CD14-positive monocyte (primary cell): ENCODE results near the gene PITPNC1. TPM values are rescaled to one million over a fixed set of nuclear protein-coding genes. Genes with fewer than 3 reads are reported as not detected.
A peak's percentile ranks its signal among the peaks of the same experiment; 100 is the strongest.

Experiments used
- DNase-seq, 3 donors: peaks; one replicate each; pipeline ENCODE4 v3.0.0-alpha.2; 2011 to 2022
- H2AFZ ChIP-seq: 2 replicates; pipeline ENCODE4 v1.6.0; 2012; ENCODE audit warnings: mild to moderate bottlenecking, low read depth, low read length, inconsistent platforms; ENCODE audit not compliant: insufficient read depth, poor library complexity, severe bottlenecking
- H3K27ac ChIP-seq, 2 donors: 1 replicate in 1 of 2; 2 replicates in 1 of 2; pipeline ENCODE4 v1.5.1; 2012 to 2013; ENCODE audit warnings: low read length in 2 of 2, control low read depth in 1 of 2, inconsistent platforms in 1 of 2, low read depth in 1 of 2, mild to moderate bottlenecking in 1 of 2
- H3K27me3 ChIP-seq, 2 donors: one replicate each; pipeline versions ENCODE4 v1.6.0 to v1.6.1; 2011 to 2013; ENCODE audit warnings: low read length in 2 of 2; ENCODE audit not compliant: control insufficient read depth in 2 of 2, insufficient read depth in 2 of 2
- H3K36me3 ChIP-seq, 2 donors: replicated peaks in 1 of 2; 1 replicate in 1 of 2; 2 replicates in 1 of 2; pipeline versions ENCODE4 v1.5.1 to v1.6.1; 2012 to 2013; ENCODE audit warnings: low read length in 2 of 2, control low read depth in 1 of 2, inconsistent platforms in 1 of 2, mild to moderate bottlenecking in 1 of 2; ENCODE audit not compliant: insufficient read depth in 2 of 2, control insufficient read depth in 1 of 2
- H3K4me1 ChIP-seq, 2 donors: 1 replicate in 1 of 2; 2 replicates in 1 of 2; pipeline versions ENCODE4 v1.5.1 to v1.6.1; 2012 to 2013; ENCODE audit warnings: low read length in 2 of 2, control low read depth in 1 of 2, inconsistent platforms in 1 of 2, mild to moderate bottlenecking in 1 of 2, moderate library complexity in 1 of 2; ENCODE audit not compliant: insufficient read depth in 2 of 2, control insufficient read depth in 1 of 2
- H3K4me2 ChIP-seq: replicated peaks from 2 replicates; pipeline ENCODE3; 2012; ENCODE audit warnings: low read length, moderate library complexity, mild to moderate bottlenecking; ENCODE audit not compliant: poor library complexity, severe bottlenecking; ENCODE audit errors: extremely low read depth
- H3K4me3 ChIP-seq, 3 experiments: fragments of 200-600 bp in 1 of 3; sonication (generic) in 1 of 3; replicated peaks in 1 of 3; 1 replicate in 2 of 3; 2 replicates in 1 of 3; pipeline ENCODE4 v1.5.1; 2011 to 2013; ENCODE audit warnings: low read length in 3 of 3, mild to moderate bottlenecking in 3 of 3, control low read depth in 2 of 3, low read depth in 2 of 3, inconsistent platforms in 1 of 3, moderate library complexity in 1 of 3
- H3K79me2 ChIP-seq: 2 replicates; pipeline ENCODE4 v1.6.0; 2012; ENCODE audit warnings: mild to moderate bottlenecking, control low read depth, inconsistent platforms, low read length, moderate library complexity; ENCODE audit not compliant: insufficient read depth
- H3K9ac ChIP-seq: 2 replicates; pipeline ENCODE4 v1.6.0; 2017; ENCODE audit warnings: low read length, mild to moderate bottlenecking; ENCODE audit not compliant: insufficient read depth, poor library complexity, severe bottlenecking
- H3K9me3 ChIP-seq, 2 donors: replicated peaks in 1 of 2; 1 replicate in 1 of 2; 2 replicates in 1 of 2; pipeline versions ENCODE4 v1.5.1 to v1.6.1; 2012 to 2013; ENCODE audit warnings: low read length in 2 of 2, control low read depth in 1 of 2; ENCODE audit not compliant: control insufficient read depth in 1 of 2, insufficient read depth in 1 of 2
- H4K20me1 ChIP-seq: 2 replicates; pipeline ENCODE4 v1.6.0; 2012; ENCODE audit warnings: mild to moderate bottlenecking, low read length, control low read depth, moderate library complexity; ENCODE audit not compliant: insufficient read depth
- H3K27ac Mint-ChIP-seq, 7 donors: one replicate each; pipeline ENCODE4 v1.8.0; 2020; ENCODE audit warnings: mild to moderate bottlenecking in 7 of 7, mixed read lengths in 7 of 7, moderate library complexity in 6 of 7, inconsistent platforms in 2 of 7
- H3K27me3 Mint-ChIP-seq, 3 donors: one replicate each; pipeline ENCODE4 v1.8.0; 2021 to 2022; ENCODE audit warnings: low read depth in 3 of 3, mild to moderate bottlenecking in 3 of 3, mixed read lengths in 3 of 3, moderate library complexity in 3 of 3, inconsistent platforms in 1 of 3
- H3K36me3 Mint-ChIP-seq, 2 donors: one replicate each; pipeline ENCODE4 v1.8.0; 2020; ENCODE audit warnings: mixed read lengths in 2 of 2, inconsistent platforms in 1 of 2, mild to moderate bottlenecking in 1 of 2
- H3K4me1 Mint-ChIP-seq: one replicate; pipeline ENCODE4 v1.8.0; 2020; ENCODE audit warnings: mild to moderate bottlenecking, mixed read lengths
- H3K4me3 Mint-ChIP-seq, 2 donors: one replicate each; pipeline ENCODE4 v1.8.0; 2020; ENCODE audit warnings: mild to moderate bottlenecking in 2 of 2, mixed read lengths in 2 of 2, moderate library complexity in 1 of 2
- H3K9me3 Mint-ChIP-seq, 7 donors: one replicate each; pipeline ENCODE4 v1.8.0; 2020 to 2022; ENCODE audit warnings: mixed read lengths in 7 of 7, mild to moderate bottlenecking in 6 of 7, moderate library complexity in 6 of 7, inconsistent platforms in 2 of 7
- WGBS: methylation state at CpG from one replicate; pipeline ENCODE4 v1.1.5; 2013; ENCODE audit warnings: missing lambda C conversion rate; ENCODE audit not compliant: insufficient coverage; 5-methylcytosine and 5-hydroxymethylcytosine counted together
- intact Hi-C, 2 donors: fragments of 100-400 bp; cut with micrococcal nuclease; formaldehyde crosslinking; loops; one replicate each; pipeline versions ENCODE4 v1.15.0 to v1.15.1; 2023
- polyA plus RNA-seq, 3 donors: library from polyadenylated mRNA; depleted of rRNA in 1 of 3; unstranded in 2 of 3; stranded (reverse) in 1 of 3; fragments of 300-500 nt in 2 of 3; fragments of >200 nt in 1 of 3; fragmentation: Illumina TruSeq in 2 of 3; gene quantifications; 1 replicate in 2 of 3; 2 replicates in 1 of 3; pipeline ENCODE4 v1.2.3, GENCODE V29; 2012 to 2021
- TF ChIP-seq, protein P1 (sequence below): fragments of 200-600 bp; IDR thresholded peaks from one replicate; pipeline ENCODE4 v1.8.0; 2022; ENCODE audit warnings: antibody characterized with exemption, mild to moderate bottlenecking

The PITPNC1 gene
- polyA plus RNA-seq, 3 donors: 18.5 to 31.0 (median 21.7) TPM

DNA sequence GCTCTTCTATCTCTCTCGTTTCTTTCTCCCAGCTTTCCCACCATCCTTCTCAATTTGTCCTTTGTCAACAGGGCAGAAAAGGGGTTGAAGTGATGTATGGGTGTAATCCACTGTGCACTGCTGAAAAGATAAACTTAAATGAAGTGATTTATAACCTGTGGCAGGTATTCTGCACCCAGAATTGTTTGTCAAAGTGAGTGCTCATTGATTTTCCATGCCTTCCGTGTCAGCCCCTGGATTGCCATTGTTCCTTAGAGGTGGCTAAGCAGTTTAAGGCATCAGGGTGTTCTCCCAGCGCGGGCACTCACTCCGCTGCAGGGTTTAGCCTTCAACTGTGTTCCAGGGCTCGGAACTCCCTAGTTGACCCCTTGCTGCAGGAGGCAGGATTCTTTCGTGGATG lies 82.9 kb downstream of the PITPNC1 start:
- intact Hi-C loops: no loop called here
- Histone ChIP-seq H4K20me1 (peaks cover 16% of the 10 kb centered on the region), H3K9ac (no peak overlapping the region), H3K4me3 (no peak overlapping the region), H3K79me2 (no peaks in the 10 kb centered on the region), H3K36me3 (no peaks in the 10 kb centered on the region), H3K4me1 (peaks cover 0 to 2% of the 10 kb centered on the region in 2 donors), H3K27ac (no peak overlapping the region), H3K27me3 (no peaks in the 10 kb centered on the region), H3K9me3 (peaks cover 0 to 5% of the 10 kb centered on the region in 2 donors), H2AFZ (no peak overlapping the region), H3K4me2 (no peak overlapping the region)
- peak overlapping the region in 1 of 7 donors; percentile 4 for H3K27ac Mint-ChIP-seq
- H3K36me3 Mint-ChIP-seq: peaks cover 7 to 8% of the 10 kb centered on the region in 2 donors
- H3K27me3 Mint-ChIP-seq: peaks cover 0 to 2% (median 0%) of the 10 kb centered on the region in 3 donors
- TF ChIP-seq, protein P1, sequence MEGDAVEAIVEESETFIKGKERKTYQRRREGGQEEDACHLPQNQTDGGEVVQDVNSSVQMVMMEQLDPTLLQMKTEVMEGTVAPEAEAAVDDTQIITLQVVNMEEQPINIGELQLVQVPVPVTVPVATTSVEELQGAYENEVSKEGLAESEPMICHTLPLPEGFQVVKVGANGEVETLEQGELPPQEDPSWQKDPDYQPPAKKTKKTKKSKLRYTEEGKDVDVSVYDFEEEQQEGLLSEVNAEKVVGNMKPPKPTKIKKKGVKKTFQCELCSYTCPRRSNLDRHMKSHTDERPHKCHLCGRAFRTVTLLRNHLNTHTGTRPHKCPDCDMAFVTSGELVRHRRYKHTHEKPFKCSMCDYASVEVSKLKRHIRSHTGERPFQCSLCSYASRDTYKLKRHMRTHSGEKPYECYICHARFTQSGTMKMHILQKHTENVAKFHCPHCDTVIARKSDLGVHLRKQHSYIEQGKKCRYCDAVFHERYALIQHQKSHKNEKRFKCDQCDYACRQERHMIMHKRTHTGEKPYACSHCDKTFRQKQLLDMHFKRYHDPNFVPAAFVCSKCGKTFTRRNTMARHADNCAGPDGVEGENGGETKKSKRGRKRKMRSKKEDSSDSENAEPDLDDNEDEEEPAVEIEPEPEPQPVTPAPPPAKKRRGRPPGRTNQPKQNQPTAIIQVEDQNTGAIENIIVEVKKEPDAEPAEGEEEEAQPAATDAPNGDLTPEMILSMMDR: no peak
- no peak for DNase-seq
- peaks cover 3 to 11% (median 7%) of the 10 kb centered on the region in 7 donors for H3K9me3 Mint-ChIP-seq
- H3K4me1 Mint-ChIP-seq: peaks cover 18% of the 10 kb centered on the region
- 98% methylated on average over 6 of the region's 7 CpGs for WGBS
- no peak overlapping the region for H3K4me3 Mint-ChIP-seq

DNA sequence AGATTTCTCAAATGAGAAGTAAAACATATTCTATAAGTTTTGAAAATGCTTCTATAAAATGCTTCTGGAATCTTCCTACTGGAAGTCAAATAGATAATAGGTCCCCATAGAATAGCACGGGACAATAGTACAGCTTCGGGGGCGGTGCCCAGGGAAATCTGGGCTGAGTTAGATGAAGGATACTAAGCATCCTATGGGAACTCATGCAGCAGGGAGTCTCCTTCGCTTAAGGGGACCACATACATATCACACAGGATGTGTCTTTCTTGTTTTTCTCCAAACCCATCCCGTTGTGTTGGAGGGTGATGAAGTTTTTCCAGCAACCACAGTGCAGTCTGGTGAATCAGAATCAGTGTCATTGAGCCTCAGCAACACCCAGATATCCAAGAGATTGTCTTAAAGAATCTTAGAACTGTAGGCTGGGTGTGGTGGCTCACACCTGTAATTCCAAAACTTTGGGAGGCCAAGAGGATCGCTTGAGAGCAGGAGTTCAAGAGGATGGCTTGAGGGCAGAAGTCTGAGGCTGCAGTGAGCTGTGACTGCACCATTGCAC lies 84.2 kb downstream of the PITPNC1 start:
- Histone ChIP-seq H3K4me2 (no peak overlapping the region), H3K36me3 (no peaks in the 10 kb centered on the region), H4K20me1 (peaks cover 23% of the 10 kb centered on the region), H3K9ac (no peak overlapping the region), H3K4me1 (peaks cover 0 to 2% of the 10 kb centered on the region in 2 donors), H3K9me3 (peaks cover 0 to 5% of the 10 kb centered on the region in 2 donors), H3K27ac (no peak overlapping the region), H3K27me3 (no peaks in the 10 kb centered on the region), H3K4me3 (no peak overlapping the region), H3K79me2 (no peaks in the 10 kb centered on the region), H2AFZ (no peak overlapping the region)
- Mint-ChIP-seq H3K27me3 (peaks cover 0 to 2% (median 0%) of the 10 kb centered on the region in 3 donors), H3K4me1 (peaks cover 19% of the 10 kb centered on the region), H3K27ac (peak overlapping the region in 1 of 7 donors; percentile 18), H3K4me3 (no peak overlapping the region), H3K36me3 (peaks cover 7 to 10% of the 10 kb centered on the region in 2 donors), H3K9me3 (peaks cover 3 to 11% (median 7%) of the 10 kb centered on the region in 7 donors)
- DNase-seq: no peak
- intact Hi-C loops: no loop called here
- TF ChIP-seq, protein P1: no peak
- WGBS: 100% methylated on average over 1 of the region's 6 CpGs
